HG03095 (cell line): ENCODE data around the gene AGFG1.

ENCODE experiments used
- ATAC-seq: cut with Tn5 transposase; IDR thresholded peaks from one replicate; pipeline ENCODE4 v1.9.1; 2021; ENCODE audit warnings: moderate library complexity; ENCODE audit not compliant: unreplicated experiment

AGFG1 gene

GRCh38 chr2:227460833-227461232 lies 11.1 kb upstream of the AGFG1 start:
- no peak for ATAC-seq

GRCh38 chr2:227461811-227462461 lies 10.0 kb upstream of the AGFG1 start:
- ATAC-seq, result peak; percentile 21

GRCh38 chr2:227462462-227462951 lies 9.4 kb upstream of the AGFG1 start:
- peak; percentile 55 for ATAC-seq

- peak; percentile 36 for ATAC-seq
Observed at GRCh38 chr2:227462972-227463931, 8.7 kb upstream of the AGFG1 start.

- no peak for ATAC-seq
Observed at GRCh38 chr2:227464361-227464760, 7.6 kb upstream of the AGFG1 start.

- no peak for ATAC-seq
Observed at GRCh38 chr2:227464851-227465250, 7.1 kb upstream of the AGFG1 start.

- no peak for ATAC-seq
Observed at GRCh38 chr2:227466887-227467600, 4.9 kb upstream of the AGFG1 start.

- no peak for ATAC-seq
Observed at GRCh38 chr2:227471412-227471811, 544 bp upstream of the AGFG1 start.

- peak; percentile 63 for ATAC-seq
Observed at GRCh38 chr2:227472265-227473121, 537 bp downstream of the AGFG1 start.

- ATAC-seq, result no peak
Observed at GRCh38 chr2:227473122-227473461, 1.1 kb downstream of the AGFG1 start.

- ATAC-seq, result no peak
Observed at GRCh38 chr2:227473806-227474205, 1.9 kb downstream of the AGFG1 start.

- no peak for ATAC-seq
Observed at GRCh38 chr2:227474410-227474809, 2.5 kb downstream of the AGFG1 start.

GRCh38 chr2:227477291-227477690 lies 5.3 kb downstream of the AGFG1 start:
- no peak for ATAC-seq

- ATAC-seq, result peak; percentile 45
Observed at GRCh38 chr2:227479865-227480475, 8.0 kb downstream of the AGFG1 start.

GRCh38 chr2:227480528-227480927 lies 8.6 kb downstream of the AGFG1 start:
- ATAC-seq, result peak; percentile 37

GRCh38 chr2:227482638-227483340 lies 10.8 kb downstream of the AGFG1 start:
- peak; percentile 73 for ATAC-seq

GRCh38 chr2:227485429-227485828 lies 13.5 kb downstream of the AGFG1 start:
- ATAC-seq, result no peak

- ATAC-seq, result no peak
Observed at GRCh38 chr2:227486688-227487087, 14.7 kb downstream of the AGFG1 start.

GRCh38 chr2:227488045-227488444 lies 16.1 kb downstream of the AGFG1 start:
- ATAC-seq, result no peak
